ENCODE data around the gene STRIP1.
"Not testable (repeated sequence)": the region's sequence is repeated elsewhere in the genome, so short reads cannot be mapped to it uniquely, and the experiment has no call there.

Gene STRIP1

DNA sequence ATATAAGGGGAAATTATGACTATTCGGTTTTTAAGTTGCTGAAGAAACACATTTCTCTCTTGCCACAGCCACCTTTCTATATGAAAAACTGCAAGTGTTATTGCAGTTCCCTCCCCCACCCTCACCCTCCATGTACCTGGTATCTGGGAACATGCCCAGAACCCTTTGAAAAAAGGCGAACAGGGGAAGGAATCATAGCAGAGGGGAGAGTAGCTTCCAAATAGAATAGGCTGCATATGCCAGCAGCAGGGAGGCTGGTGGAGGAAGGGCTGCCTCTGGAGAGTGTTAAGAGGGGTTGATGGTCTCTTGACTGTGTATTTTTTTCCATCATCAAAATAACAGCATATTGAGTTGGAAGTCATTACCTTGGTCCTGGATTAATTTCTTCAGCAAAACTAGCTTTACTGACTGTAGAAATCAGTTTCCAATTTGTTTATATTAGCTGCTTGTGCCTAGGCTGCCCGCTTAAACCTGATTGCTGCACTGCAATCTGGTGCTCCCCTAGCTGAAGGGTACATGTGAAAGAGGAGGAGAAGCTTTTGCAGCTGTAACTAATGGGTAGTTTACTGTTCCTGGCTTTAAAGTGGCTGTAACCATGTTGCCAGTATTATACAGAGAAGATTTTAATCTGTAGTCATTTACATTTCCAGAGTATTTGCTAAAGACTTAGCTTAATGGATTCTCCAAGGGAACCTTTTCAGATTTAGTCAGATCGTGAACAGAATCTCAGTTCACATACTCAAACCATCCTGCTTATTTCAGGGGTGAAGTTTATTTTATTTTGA lies 27.2 kb upstream of the STRIP1 start:
- DNase-seq (ENCODE audit: low read depth in 2 of 2), result no peak

DNA sequence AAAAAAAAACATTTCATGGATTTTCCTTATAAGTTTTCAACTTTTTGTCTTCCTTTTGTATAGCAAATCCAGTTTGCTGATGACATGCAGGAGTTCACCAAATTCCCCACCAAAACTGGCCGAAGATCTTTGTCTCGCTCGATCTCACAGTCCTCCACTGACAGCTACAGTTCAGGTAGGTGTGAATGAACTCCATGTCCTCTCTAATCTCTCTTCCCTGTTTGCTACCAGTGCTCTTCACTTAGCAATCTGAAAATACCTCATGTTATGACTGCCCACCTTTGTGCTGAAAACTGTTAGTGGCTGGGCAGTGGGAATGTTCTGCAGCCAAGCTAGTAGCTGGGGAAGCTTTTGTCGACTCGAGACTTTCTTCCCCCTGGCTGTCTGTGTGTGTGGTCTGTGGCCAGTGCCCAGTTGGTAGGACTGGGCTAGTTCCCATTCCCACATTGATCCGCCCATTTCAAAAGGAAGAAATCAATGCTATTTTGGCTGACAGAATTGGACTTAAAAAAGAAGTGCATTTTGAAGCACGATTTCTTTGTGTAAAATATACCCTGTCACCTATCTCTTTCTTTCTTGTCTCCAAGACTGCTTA lies 25.4 kb upstream of the STRIP1 start:
- no peak for DNase-seq (ENCODE audit: low read depth in 2 of 2)

DNA sequence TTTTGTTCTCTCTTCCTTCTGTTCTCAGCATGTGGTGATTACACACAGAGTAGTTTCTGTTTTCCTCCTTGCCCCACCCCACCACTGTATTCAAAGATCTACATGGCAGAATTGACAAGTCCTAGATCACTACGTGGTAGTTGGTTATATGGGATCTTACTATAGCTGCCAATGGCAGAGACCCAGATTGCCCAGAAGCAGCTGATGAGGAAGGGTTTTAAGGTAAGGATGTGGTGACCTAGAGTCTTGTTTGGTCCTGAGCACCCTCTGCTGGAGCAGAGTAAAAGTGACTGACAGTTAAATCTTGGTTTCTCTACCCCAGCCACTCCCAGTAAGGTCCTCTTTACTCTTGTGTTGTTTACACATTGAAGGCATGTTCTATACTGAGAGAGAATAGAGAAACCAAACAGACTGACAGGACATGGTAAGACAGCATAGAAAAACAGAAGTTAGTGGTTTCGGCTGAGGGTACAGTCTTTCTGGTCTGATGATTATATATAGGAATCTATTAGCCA lies 22.8 kb upstream of the STRIP1 start:
- no peak for DNase-seq (ENCODE audit: low read depth in 2 of 2)

DNA sequence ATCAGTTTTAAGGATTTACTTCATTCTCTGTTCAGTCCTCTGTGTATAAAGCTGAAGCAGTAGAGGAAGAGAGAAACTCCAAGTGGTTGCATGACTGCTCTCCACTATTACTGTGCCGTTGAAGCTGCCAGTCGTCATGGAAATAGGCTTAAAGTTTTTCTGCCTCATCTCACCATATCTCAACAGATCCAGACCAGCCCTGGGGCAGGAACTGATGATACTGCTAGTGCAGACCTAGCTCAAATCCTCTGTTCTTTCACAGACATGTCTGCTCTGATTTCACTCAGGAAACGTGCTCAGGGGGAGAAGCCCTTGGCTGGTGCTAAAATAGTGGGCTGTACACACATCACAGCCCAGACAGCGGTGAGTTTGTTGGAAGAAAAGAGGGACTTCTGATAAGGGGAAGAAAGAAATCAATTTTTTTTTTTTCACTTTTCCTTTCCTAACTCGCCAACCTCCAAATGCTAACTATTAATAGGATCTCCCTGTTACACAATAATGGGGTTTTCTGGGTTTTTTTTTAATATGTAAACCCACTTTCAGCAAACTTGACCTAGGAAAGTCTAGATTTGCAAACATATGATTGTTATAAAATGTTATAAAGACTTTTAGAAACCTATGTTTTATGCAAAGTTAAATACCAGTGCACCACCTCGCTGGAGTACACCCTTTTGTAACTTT lies 22.2 kb upstream of the STRIP1 start:
- no peak for DNase-seq (ENCODE audit: low read depth in 2 of 2)

- no peak for DNase-seq (ENCODE audit: low read depth in 2 of 2)
Observed at GRCh38 chr1:110017792-110018191, 16.6 kb upstream of the STRIP1 start.

GRCh38 chr1:110018396-110018795 lies 16.0 kb upstream of the STRIP1 start:
- no peak for DNase-seq (ENCODE audit: low read depth in 2 of 2)

DNA sequence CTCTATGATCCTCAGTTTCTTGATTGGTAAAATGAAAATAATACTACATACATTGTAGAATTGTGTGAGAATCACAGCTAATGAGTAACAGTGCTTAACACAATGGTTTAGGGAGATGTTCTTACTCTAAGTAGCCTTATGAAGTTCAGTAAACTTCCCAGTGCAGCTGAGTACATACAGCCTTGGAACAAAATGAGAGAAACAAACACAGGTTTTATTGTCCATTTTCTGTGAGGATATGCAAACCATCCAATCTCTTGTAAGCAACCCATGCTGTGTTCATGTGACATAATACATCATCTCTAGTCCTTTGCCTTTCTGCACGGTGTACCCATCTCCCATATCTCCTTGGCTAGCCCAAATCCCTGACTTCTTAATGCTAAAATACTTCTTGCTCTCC lies 14.7 kb upstream of the STRIP1 start:
- no peak for DNase-seq (ENCODE audit: low read depth in 2 of 2)

- DNase-seq (ENCODE audit: low read depth in 2 of 2), result no peak
Observed at GRCh38 chr1:110021285-110021684, 13.1 kb upstream of the STRIP1 start.

DNA sequence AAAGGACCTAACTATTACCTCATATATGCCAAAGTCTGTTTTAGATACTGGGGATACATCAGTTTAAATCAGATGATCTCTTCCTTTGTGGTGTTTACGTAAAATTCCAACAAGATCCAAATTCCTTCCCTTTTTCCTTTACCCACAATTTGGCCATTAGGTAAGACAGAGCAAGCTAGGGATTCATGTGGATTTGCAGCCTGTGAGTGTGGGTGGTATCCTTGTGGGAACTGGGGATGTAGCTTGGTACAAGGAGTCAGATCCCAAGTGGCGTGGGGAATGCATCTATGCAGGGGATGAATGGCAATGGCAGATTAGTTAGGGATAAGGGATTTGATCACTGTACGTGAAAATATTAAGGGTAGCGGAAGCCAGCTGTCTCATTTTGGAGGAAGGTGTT lies 9.8 kb upstream of the STRIP1 start:
- DNase-seq (ENCODE audit: low read depth in 2 of 2), result no peak

GRCh38 chr1:110030687-110031086 lies 3.7 kb upstream of the STRIP1 start:
- not testable (repeated sequence) for DNase-seq (ENCODE audit: low read depth in 2 of 2)

DNA sequence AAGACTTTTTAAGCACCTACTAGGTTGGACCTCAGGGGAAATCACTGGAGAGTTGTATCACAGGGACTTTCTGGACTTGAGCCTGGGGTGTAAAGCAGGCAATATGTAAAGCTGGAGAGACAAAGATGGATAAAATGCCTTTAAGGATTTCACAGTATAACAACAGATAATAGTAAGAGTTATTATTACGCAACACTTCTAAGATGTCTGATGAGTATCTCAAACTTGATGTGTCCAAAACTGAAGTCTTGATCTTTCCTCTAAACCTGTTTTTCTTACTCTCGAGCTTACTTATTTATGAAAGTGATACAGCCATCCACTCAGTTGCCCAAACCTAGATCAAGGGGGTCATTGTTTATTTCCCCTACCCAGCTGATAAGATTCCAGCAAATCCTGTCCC lies 2.1 kb upstream of the STRIP1 start:
- no peak for DNase-seq (ENCODE audit: low read depth in 2 of 2)

DNA sequence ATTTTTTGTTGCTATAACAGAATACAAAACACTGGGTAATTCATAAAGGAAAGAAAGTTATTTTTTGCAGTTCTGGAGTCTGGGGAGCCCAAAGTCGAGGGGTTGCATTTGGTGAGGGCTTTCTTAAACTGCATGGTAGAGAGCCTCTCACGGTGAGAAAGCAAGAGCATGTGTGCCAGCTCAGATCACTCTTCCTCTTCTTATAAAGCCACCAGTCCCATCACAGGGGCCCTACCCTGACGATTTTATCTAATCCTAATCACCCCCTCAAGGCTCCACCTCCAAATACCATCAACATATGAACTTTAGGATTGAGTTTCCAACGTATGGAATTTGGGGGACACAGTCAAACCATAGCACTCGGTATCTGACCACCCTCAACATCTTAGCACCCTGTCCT lies 1.0 kb upstream of the STRIP1 start:
- no peak for DNase-seq (ENCODE audit: low read depth in 2 of 2)

- DNase-seq (ENCODE audit: low read depth in 2 of 2), result no peak
Observed at GRCh38 chr1:110034040-110034450, 379 bp upstream of the STRIP1 start.

DNA sequence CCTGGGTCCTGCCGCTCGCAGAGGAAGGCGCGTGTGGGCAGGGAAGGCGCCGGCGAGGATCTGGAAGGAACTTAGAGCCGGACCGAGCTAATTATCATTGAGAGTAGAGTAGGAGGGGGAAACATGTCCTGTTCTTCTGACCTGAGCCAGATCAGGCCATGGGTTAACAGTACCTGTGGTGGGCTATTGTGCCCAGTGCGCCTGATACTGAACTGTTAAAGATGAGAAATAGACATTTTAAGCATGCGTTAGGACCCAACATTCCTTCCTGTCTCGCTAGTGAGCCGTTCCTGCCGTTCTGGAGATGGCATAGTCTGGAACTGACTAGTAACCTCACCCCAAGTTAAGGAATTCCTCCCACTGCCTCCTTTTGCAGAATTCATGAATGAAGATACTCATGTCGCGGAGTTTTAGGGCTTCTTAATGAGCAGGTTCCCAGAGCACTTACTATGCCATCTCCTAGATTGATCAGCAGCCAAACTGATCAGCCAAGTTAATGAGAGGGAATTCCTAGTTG lies 870 bp downstream of the STRIP1 start:
- no peak for DNase-seq (ENCODE audit: low read depth in 2 of 2)

DNA sequence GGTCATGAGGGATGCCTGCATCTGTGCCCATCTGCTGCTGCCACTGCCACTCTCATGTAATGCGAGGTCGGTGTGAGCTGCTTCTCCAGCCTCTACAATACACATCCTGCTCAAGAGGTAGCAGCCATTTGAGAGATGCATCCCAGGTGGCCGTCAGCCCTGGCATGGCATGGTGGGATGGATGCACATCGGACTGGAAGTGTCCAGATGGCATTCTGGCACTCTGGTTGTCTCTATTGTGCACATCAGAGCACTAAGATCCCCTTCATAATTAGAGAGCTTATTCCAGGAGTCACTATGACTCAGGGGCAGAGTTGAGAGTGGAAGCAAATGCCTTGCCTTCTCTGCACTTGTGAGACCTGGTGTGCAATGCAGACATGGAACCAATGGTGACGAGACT lies 3.8 kb downstream of the STRIP1 start:
- DNase-seq (ENCODE audit: low read depth in 2 of 2), result no peak

DNA sequence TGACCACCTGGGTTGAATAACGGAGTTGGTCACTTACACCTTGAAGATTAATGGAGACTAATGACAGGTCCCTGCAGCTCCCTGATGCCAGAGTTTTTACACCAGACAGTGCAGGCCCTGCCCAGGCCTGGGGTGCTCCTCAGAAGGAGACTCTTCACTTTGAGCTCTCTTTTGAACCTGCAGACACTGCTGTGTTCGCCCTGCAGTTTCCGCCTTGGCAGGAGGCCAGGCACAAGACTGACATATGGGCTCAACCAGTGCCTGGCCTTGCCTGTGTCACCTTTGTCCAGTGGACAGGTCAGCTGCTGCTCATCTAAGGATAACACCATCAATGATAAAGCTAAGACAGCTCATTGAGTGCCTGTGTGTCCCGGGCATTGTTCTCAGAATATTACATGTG lies 5.2 kb downstream of the STRIP1 start:
- no peak for DNase-seq (ENCODE audit: low read depth in 2 of 2)

DNA sequence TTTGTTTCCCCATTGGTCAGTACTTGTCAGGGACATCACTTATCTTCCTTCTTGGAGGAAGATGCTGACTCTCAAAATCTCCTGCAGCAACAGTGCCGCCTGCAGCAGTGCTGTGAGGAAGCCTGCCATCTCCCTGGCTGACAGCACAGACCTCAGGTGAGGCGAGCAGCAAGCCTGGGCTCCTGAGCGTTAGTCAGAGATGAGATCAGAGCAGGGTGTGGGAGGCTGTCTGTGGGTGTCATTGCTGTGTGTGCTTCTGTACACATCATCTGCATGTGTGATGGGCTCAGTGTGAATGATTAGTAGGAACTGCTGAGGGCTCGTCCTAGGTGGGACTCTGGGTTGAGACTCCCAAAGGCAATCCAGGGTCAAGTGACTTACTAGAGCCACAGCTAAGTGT lies 6.1 kb downstream of the STRIP1 start:
- DNase-seq (ENCODE audit: low read depth in 2 of 2), result no peak

- DNase-seq (ENCODE audit: low read depth in 2 of 2), result no peak
Observed at GRCh38 chr1:110043016-110043415, 8.6 kb downstream of the STRIP1 start.

- no peak for DNase-seq (ENCODE audit: low read depth in 2 of 2)
Observed at GRCh38 chr1:110047463-110047862, 13.0 kb downstream of the STRIP1 start.

DNA sequence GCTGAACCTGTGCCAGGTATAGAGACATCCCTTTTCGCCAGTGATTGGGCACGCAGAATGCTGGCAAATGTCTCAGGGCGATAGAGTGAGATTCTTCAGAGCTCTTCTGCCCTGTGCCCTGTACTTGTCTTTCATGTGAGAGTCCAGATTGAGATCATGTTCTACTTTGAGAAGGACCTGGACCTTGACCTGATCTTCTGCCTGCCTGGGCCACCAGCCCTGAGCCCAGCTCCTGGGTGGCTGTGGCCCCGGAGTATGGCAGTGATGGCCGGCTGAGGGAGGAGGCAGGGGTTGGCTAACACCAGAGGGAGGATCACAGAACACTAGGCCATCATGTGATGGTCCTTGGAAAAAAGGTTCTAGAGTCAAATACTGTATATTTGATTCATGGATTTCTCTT lies 13.8 kb downstream of the STRIP1 start:
- no peak for DNase-seq (ENCODE audit: low read depth in 2 of 2)

- DNase-seq (ENCODE audit: low read depth in 2 of 2), result no peak
Observed at GRCh38 chr1:110048923-110049601, 14.6 kb downstream of the STRIP1 start.

Data from stimulated activated CD8-positive, alpha-beta memory T cell treated with anti-CD3 and anti-CD28 coated beads, Interleukin-2, amount 100 ng/mL, for 1 hour (primary cell).